ENCODE results near the gene ADGRF5. TPM values are rescaled to one million over a fixed set of nuclear protein-coding genes. Genes with fewer than 3 reads are reported as not detected.

The ADGRF5 gene
- total RNA-seq, 4 donors from 2014 or later = 3.8 to 9.9 (median 5.4) TPM

DNA sequence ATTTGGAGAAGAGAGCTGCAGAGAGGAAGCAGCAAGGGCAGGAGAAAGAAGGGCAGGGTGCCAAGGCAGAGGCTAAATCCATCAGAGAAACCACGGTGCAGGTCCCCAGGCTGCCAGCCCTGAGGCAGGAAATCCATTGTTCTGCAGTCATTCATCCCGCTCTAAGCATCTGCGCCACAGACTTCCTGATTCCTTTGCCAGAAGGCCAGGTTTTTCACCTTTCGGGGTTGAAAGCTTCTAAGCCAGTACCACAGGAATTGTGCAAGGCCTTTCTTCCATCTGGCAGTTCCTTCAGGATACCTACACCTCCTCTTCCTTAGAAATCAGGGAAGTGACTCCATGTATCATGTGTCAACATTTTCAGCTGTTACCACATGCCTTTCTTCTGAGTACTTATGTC, 45.6 kb downstream of the ADGRF5 start:
- no peaks in the 10 kb centered on the region for H3K27me3 ChIP-seq
- no peak for TF ChIP-seq POLR2A (IDR thresholded peaks at IDR 0.05)
- TF ChIP-seq, protein P1, sequence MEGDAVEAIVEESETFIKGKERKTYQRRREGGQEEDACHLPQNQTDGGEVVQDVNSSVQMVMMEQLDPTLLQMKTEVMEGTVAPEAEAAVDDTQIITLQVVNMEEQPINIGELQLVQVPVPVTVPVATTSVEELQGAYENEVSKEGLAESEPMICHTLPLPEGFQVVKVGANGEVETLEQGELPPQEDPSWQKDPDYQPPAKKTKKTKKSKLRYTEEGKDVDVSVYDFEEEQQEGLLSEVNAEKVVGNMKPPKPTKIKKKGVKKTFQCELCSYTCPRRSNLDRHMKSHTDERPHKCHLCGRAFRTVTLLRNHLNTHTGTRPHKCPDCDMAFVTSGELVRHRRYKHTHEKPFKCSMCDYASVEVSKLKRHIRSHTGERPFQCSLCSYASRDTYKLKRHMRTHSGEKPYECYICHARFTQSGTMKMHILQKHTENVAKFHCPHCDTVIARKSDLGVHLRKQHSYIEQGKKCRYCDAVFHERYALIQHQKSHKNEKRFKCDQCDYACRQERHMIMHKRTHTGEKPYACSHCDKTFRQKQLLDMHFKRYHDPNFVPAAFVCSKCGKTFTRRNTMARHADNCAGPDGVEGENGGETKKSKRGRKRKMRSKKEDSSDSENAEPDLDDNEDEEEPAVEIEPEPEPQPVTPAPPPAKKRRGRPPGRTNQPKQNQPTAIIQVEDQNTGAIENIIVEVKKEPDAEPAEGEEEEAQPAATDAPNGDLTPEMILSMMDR (IDR thresholded peaks at IDR 0.05) = no peak
- no peaks in the 10 kb centered on the region for H3K9me3 ChIP-seq
- H3K27ac ChIP-seq = no peak overlapping the region
- H3K4me1 ChIP-seq = no peaks in the 10 kb centered on the region
- H3K36me3 ChIP-seq = no peaks in the 10 kb centered on the region
- no peak for DNase-seq
- H3K4me3 ChIP-seq = no peak overlapping the region

DNA sequence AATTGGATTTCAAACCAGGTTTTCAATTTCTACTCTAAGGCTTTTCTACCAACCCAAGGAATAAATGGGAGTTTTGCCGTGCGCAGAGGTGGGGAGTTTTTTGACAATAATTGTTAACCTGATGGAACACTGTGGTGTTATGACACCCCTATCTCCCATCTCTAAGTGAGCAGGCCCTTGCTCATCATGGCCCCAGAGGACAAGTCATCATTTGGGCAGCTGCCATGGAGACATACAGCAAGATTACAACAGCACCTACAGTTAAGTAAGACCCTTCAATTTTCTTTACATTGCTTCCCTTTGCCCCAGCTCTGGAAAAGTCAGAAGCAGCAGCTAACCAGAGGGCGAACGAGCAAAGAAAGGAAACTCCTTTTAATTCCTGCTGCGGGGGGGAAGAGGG, 54.3 kb downstream of the ADGRF5 start:
- H3K36me3 ChIP-seq = no peaks in the 10 kb centered on the region
- no peaks in the 10 kb centered on the region for H3K27me3 ChIP-seq
- no peak for DNase-seq
- H3K27ac ChIP-seq = no peak overlapping the region
- TF ChIP-seq POLR2A (IDR thresholded peaks at IDR 0.05) = no peak
- TF ChIP-seq, protein P1 (IDR thresholded peaks at IDR 0.05) = no peak
- no peaks in the 10 kb centered on the region for H3K9me3 ChIP-seq
- no peaks in the 10 kb centered on the region for H3K4me1 ChIP-seq
- no peak overlapping the region for H3K4me3 ChIP-seq

DNA sequence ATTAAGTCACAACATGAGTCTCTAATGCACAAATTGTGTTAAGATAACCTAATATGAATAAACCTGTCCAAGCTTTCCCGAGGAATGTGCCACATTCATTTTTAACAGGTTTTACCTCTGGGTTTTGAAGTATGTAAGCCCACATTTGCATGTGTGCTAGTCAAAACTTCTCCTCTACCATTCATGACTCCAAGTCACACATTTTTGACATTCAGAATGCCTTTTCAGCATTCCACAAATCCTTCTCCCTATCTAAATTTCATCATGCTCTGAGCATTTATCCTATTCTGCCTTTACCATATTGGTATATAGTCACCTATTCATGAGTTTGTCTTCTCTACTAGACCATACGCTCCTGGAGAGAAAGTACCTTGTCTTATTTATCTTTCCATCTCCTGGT, 56.5 kb downstream of the ADGRF5 start:
- no peak overlapping the region for H3K4me3 ChIP-seq
- no peaks in the 10 kb centered on the region for H3K9me3 ChIP-seq
- DNase-seq = no peak
- TF ChIP-seq POLR2A (IDR thresholded peaks at IDR 0.05) = no peak
- TF ChIP-seq, protein P1 (IDR thresholded peaks at IDR 0.05) = no peak
- H3K27ac ChIP-seq = no peak overlapping the region
- no peaks in the 10 kb centered on the region for H3K27me3 ChIP-seq
- H3K36me3 ChIP-seq = no peaks in the 10 kb centered on the region
- H3K4me1 ChIP-seq = no peaks in the 10 kb centered on the region

DNA sequence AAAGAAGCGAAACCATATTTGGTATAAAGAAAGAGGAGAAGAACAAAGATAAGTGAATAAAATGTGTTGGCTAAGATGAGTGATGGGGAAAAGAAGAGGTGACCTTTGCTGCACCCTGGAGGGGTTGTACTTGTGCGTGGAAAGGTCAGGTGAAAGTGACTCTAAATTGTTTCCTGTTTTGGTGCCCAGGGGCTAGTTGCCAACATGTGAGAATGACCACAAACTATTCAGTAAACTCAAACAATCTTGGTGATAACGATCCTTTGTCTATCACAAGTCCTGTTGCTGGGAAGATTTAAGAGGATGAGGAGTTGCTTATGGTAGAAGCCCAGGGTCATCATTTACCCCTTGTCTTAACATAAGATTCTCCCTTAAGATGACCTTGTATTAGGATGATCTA, 57.9 kb downstream of the ADGRF5 start:
- no peaks in the 10 kb centered on the region for H3K27me3 ChIP-seq
- H3K4me3 ChIP-seq = no peak overlapping the region
- H3K27ac ChIP-seq = no peak overlapping the region
- no peaks in the 10 kb centered on the region for H3K9me3 ChIP-seq
- TF ChIP-seq, protein P1 (IDR thresholded peaks at IDR 0.05) = no peak
- TF ChIP-seq POLR2A (IDR thresholded peaks at IDR 0.05) = no peak
- no peaks in the 10 kb centered on the region for H3K36me3 ChIP-seq
- no peaks in the 10 kb centered on the region for H3K4me1 ChIP-seq
- DNase-seq = no peak

DNA sequence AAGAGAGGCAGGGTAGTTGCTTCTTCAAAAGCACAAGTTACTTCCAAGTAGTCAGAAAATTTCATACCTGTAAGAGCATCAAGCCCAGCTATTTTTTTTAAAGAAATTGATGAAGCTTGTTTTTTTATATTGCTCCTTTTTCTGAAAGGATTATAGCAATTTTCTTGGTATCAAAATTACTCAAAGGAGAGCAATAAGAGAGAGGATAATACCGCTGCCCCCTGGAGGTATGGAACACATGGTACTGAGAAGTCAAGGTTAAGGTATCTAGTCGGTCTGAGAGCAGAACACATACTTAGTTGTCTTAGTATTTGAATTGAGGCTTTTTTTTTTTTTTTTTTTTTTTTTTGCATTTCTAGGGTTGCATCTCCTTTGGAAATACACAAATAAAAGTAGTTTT, 59.4 kb downstream of the ADGRF5 start:
- no peak overlapping the region for H3K4me3 ChIP-seq
- no peak for DNase-seq

More for the DNA sequence above, 59.4 kb downstream of the ADGRF5 start:
- Histone ChIP-seq H3K36me3 (no peaks in the 10 kb centered on the region), H3K4me1 (no peaks in the 10 kb centered on the region), H3K9me3 (no peaks in the 10 kb centered on the region), H3K27ac (no peak overlapping the region), H3K27me3 (no peaks in the 10 kb centered on the region)
- TF ChIP-seq, protein P1 (IDR thresholded peaks at IDR 0.05) = no peak
- TF ChIP-seq POLR2A (IDR thresholded peaks at IDR 0.05) = no peak

All from Peyer's patch (tissue), 4 donors.